A673 (cell line): Measurements from ENCODE around the gene JUP. TPM values are rescaled to one million over a fixed set of nuclear protein-coding genes. Genes with fewer than 3 reads are reported as not detected.

Experiments
- BruUV-seq: library from RNA; stranded (reverse); fragments of 400-500 nt; replicated peaks from 2 replicates; lab custom pipeline; 2021; lab: Mats Ljungman, UMichigan
- CTCF ChIA-PET: fragments of 300-600 bp; sonication (Branson Sonifier 250); formaldehyde crosslinking; loops from one replicate; lab custom pipeline; 2022; ENCODE audit warnings: antibody characterized with exemption; lab: Charles Lee
- POLR2A ChIA-PET: fragments of 300-600 bp; sonication (Branson Sonifier 250); formaldehyde crosslinking; loops from one replicate; lab custom pipeline; 2022; ENCODE audit warnings: antibody characterized with exemption; ENCODE audit not compliant: low non-redundant PET; lab: Charles Lee
- DNase-seq: peaks from one replicate; pipeline ENCODE4 v3.0.0-alpha.2; 2015; ENCODE audit warnings: low spot score
- H3K27ac ChIP-seq: fragments of 200-600 bp; sonication (generic); 2 replicates; pipeline ENCODE4 v1.5.1; 2016; ENCODE audit warnings: mixed run types, low read depth, mild to moderate bottlenecking, mixed read lengths, antibody characterized with exemption, low read length; ENCODE audit not compliant: poor library complexity, severe bottlenecking
- H3K27me3 ChIP-seq: fragments of 200-600 bp; sonication (generic); replicated peaks from 2 replicates; pipeline ENCODE4 v1.6.1; 2017; ENCODE audit warnings: mixed run types, low read depth, mild to moderate bottlenecking, mixed read lengths, antibody characterized with exemption, low read length; ENCODE audit not compliant: insufficient read depth, poor library complexity
- H3K36me3 ChIP-seq: fragments of 200-600 bp; sonication (generic); 2 replicates; pipeline ENCODE4 v1.6.1; 2016; ENCODE audit warnings: mixed run types, mild to moderate bottlenecking, mixed read lengths, antibody characterized with exemption, low read length; ENCODE audit not compliant: insufficient read depth, poor library complexity, severe bottlenecking
- H3K4me1 ChIP-seq: fragments of 200-600 bp; sonication (generic); 2 replicates; pipeline ENCODE4 v1.6.1; 2017; ENCODE audit warnings: mixed run types, mild to moderate bottlenecking, mixed read lengths, antibody characterized with exemption, low read length; ENCODE audit not compliant: insufficient read depth, poor library complexity, severe bottlenecking
- H3K4me3 ChIP-seq: fragments of 200-600 bp; sonication (generic); 2 replicates; pipeline ENCODE4 v1.5.1; 2016; ENCODE audit warnings: low read depth, mixed run types, mild to moderate bottlenecking, mixed read lengths, low read length; ENCODE audit not compliant: poor library complexity, severe bottlenecking
- H3K9me3 ChIP-seq: fragments of 200-600 bp; sonication (generic); 2 replicates; pipeline ENCODE4 v1.6.1; 2016; ENCODE audit warnings: mixed run types, low read depth, mild to moderate bottlenecking, mixed read lengths, antibody characterized with exemption, low read length; ENCODE audit not compliant: poor library complexity, severe bottlenecking
- EZH2 ChIP-seq: fragments of 200-600 bp; sonication (generic); IDR thresholded peaks from 2 replicates; pipeline ENCODE4 v1.6.1; 2017; ENCODE audit warnings: borderline replicate concordance, low read depth, mild to moderate bottlenecking, mixed read lengths, antibody characterized with exemption, low read length; ENCODE audit not compliant: poor library complexity, severe bottlenecking
- intact Hi-C: fragments of 100-400 bp; cut with micrococcal nuclease; formaldehyde crosslinking; loops from one replicate; pipeline ENCODE4 v1.10.0; 2022; ENCODE audit not compliant: unreplicated experiment
- total RNA-seq: library from RNA; stranded (reverse); gene quantifications from 2 replicates; pipeline ENCODE4 v1.2.3, GENCODE V29; 2021
- TF ChIP-seq, protein P1 (sequence below): fragments of 300-800, 200-600 bp; sonication (generic); conservative IDR thresholded peaks from 2 replicates; pipeline ENCODE4 v1.5.1; 2017; ENCODE audit warnings: low read depth, mild to moderate bottlenecking, antibody characterized with exemption, low read length, moderate library complexity, mixed read lengths

JUP gene
- total RNA-seq, 1 experiment from 2014 or later = 15.7 TPM

DNA sequence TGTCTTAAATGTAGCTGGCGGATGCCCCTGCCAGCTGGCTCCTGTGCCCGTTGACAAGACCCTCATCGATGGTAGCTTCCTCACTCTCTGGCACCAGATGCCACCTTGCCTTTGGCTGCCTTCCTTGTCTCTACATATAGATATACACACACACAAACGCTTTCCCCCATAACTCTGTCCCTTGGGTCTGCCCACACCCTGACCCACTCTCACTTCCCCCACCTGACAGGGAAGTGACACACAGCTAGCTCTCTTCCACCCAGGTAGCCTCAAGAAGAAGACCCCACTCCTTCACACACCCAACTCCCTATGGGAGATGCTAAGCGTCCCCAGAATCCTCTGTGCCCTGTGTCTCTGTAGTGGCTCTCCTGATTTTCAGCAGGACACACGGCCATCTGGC is 25.6 kb downstream of the JUP start:
- H3K27ac ChIP-seq = no peak overlapping the region
- intact Hi-C loops = no loop called here
- H3K9me3 ChIP-seq = no peaks in the 10 kb centered on the region
- DNase-seq = no peak
- no peak overlapping the region for H3K4me3 ChIP-seq
- no peak for TF ChIP-seq EZH2
- TF ChIP-seq, protein P1, sequence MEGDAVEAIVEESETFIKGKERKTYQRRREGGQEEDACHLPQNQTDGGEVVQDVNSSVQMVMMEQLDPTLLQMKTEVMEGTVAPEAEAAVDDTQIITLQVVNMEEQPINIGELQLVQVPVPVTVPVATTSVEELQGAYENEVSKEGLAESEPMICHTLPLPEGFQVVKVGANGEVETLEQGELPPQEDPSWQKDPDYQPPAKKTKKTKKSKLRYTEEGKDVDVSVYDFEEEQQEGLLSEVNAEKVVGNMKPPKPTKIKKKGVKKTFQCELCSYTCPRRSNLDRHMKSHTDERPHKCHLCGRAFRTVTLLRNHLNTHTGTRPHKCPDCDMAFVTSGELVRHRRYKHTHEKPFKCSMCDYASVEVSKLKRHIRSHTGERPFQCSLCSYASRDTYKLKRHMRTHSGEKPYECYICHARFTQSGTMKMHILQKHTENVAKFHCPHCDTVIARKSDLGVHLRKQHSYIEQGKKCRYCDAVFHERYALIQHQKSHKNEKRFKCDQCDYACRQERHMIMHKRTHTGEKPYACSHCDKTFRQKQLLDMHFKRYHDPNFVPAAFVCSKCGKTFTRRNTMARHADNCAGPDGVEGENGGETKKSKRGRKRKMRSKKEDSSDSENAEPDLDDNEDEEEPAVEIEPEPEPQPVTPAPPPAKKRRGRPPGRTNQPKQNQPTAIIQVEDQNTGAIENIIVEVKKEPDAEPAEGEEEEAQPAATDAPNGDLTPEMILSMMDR = no peak
- peaks cover 6% of the 10 kb centered on the region for H3K36me3 ChIP-seq
- BruUV-seq = no TSS peak
- H3K27me3 ChIP-seq = no peaks in the 10 kb centered on the region
- no peaks in the 10 kb centered on the region for H3K4me1 ChIP-seq
- ChIA-PET CTCF (no interaction called here), POLR2A (no interaction called here)

DNA sequence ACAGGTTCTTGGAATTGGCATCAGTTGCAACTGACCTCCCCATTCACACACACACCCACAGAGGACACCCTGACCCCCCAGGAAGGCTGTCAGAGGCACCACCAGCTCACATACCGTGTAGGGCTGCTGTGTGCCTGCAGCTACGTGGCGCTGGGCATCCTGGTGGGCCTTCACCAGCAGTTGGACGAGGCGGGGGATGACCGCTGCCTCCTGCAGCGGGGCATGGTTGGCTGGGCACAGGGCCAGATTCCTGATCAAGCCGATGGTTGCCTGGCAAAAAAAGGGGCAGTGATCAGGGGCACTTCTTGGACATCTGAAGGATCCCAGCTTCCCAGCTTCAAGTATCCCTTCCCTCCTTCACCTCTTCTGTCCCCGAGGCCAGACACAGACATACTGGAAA is 27.9 kb downstream of the JUP start:
- BruUV-seq = no TSS peak
- TF ChIP-seq, protein P1 = no peak
- no peak for TF ChIP-seq EZH2
- no peak overlapping the region for H3K27ac ChIP-seq
- H3K9me3 ChIP-seq = no peaks in the 10 kb centered on the region
- CTCF ChIA-PET = no interaction called here
- H3K27me3 ChIP-seq = no peaks in the 10 kb centered on the region
- no peaks in the 10 kb centered on the region for H3K4me1 ChIP-seq
- POLR2A ChIA-PET = no interaction called here
- intact Hi-C loops = no loop called here
- H3K4me3 ChIP-seq = no peak overlapping the region
- no peak for DNase-seq
- H3K36me3 ChIP-seq = peaks cover 6% of the 10 kb centered on the region

DNA sequence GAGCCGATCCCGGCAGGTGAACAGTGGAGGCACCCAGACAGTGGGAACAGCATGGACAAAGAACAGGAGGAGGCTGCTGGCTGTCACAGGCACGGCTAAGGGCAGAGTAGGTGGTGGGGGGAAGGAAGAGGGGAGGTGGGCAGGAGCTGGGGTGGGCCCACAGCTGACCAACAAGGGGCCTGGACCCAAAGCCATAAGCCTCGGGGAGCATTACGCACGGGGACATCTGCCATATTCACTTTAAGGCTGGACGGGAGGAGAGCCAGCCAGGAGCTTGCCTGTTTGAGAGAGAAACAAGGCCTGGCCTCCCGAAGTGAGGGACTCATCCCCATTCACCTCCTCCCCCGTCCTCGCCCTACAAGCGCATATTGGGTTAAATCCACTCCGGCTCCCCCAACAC is 32.4 kb downstream of the JUP start:
- H3K36me3 ChIP-seq = peaks cover 3% of the 10 kb centered on the region
- no peaks in the 10 kb centered on the region for H3K9me3 ChIP-seq
- no TSS peak for BruUV-seq
- no peak overlapping the region for H3K4me3 ChIP-seq
- H3K27ac ChIP-seq = no peak overlapping the region
- no peaks in the 10 kb centered on the region for H3K4me1 ChIP-seq
- no peak for DNase-seq
- POLR2A ChIA-PET = no interaction called here
- no peak for TF ChIP-seq EZH2
- TF ChIP-seq, protein P1 = no peak
- intact Hi-C loops = no loop called here
- CTCF ChIA-PET = no interaction called here
- H3K27me3 ChIP-seq = no peaks in the 10 kb centered on the region
